Measurements from ENCODE around the gene MICAL1. TPM values are rescaled to one million over a fixed set of nuclear protein-coding genes. Genes with fewer than 3 reads are reported as not detected.

The MICAL1 gene
- total RNA-seq, 1 experiment from 2014 or later: 21.3 TPM

DNA sequence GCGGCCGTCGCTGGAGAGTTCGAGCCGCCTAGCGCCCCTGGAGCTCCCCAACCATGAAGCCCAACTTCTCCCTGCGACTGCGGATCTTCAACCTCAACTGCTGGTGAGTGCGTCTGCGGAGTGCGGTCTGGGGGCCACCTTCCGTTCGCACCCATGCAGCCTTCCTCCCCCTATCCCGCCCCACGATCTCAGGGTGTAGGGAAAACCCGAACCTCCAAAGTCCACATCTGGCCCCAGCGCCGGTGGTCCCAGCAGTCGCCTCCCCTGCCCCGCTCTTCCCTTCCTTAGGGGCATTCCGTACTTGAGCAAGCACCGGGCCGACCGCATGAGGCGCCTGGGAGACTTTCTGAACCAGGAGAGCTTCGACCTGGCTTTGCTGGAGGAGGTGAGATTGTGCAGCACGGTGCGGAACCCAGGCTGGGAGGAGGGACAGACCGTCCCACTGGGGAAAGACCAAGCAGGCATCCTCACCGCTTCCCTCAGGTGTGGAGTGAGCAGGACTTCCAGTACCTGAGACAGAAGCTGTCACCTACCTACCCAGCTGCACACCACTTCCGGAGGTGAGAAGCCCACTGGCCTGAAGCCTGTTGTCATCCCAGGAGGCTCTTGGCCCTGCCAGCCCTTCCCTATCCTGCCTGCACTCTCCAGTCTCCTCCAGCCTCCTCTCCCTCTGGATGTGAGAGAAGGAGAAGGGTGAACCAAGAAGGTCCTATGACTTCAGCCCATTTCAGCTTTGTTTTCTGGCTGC lies 14.3 kb downstream of the MICAL1 start:
- in situ Hi-C loops (cut with HindIII; ENCODE audit: low sequenced_read_pairs): no loop called here
- DNase-seq (ENCODE audit: low spot score): peak; percentile 68

DNA sequence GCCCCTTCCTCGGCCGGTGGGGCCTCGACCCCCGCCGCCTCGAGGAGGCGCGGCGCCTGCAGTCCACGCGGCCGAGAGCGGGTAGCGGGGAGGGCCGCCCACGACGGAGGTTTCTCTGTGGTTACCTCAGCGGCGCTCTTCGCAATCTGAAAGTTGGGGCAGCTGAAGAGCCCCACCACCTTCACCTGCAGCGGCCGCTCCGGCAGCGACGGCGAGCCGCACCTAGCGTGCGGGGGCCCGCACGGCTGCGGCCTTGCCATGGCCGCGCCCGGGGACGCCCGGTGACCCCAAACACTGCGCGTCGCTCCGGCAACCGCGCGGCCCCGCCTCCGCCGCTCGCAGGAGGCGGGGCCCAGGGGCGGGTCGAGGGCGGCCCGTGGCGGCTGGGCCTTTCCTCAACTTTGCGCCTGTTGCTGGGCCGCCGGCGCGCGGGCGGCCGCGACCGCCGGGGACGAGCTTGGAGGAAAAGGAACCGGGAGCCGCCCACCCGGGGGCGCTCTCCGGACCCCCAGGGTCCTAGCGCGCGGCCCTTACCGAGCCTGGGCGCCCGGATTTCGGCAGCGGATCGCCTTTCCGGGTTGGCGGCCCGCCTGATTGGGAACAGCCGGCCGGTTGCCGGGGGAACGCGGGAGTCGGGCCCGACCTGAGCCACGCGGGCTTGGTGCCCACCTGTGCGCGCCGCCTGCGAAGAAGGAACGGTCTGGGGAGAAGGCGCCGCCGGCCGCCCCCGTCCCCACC lies 15.1 kb downstream of the MICAL1 start, which contains the start of the genes PPIL6 and SMPD2:
TSS of gene PPIL6 (minus strand) at position 298 of the 738 bp plus-strand sequence. CDS start at position 260, 38 bp downstream.
TSS of gene SMPD2 (plus strand) at position 394 of the 738 bp plus-strand sequence. CDS start 398 bp downstream, outside the sequence.
- in situ Hi-C loops (cut with HindIII; ENCODE audit: low sequenced_read_pairs): no loop called here
- peak; percentile 86 for DNase-seq (ENCODE audit: low spot score)

- in situ Hi-C loops (cut with HindIII; ENCODE audit: low sequenced_read_pairs): no loop called here
- DNase-seq (ENCODE audit: low spot score): no peak
These were observed 19.5 kb downstream of the MICAL1 start for GRCh38 chr6:109436041-109436440.

- no peak for DNase-seq (ENCODE audit: low spot score)
- in situ Hi-C loops (cut with HindIII; ENCODE audit: low sequenced_read_pairs): no loop called here
These were observed 21.1 kb downstream of the MICAL1 start for GRCh38 chr6:109434456-109434855.

GRCh38 chr6:109429496-109429895 lies 26.1 kb downstream of the MICAL1 start:
- in situ Hi-C loops (cut with HindIII; ENCODE audit: low sequenced_read_pairs): no loop called here
- peak; percentile 52 for DNase-seq (ENCODE audit: low spot score)

DNA sequence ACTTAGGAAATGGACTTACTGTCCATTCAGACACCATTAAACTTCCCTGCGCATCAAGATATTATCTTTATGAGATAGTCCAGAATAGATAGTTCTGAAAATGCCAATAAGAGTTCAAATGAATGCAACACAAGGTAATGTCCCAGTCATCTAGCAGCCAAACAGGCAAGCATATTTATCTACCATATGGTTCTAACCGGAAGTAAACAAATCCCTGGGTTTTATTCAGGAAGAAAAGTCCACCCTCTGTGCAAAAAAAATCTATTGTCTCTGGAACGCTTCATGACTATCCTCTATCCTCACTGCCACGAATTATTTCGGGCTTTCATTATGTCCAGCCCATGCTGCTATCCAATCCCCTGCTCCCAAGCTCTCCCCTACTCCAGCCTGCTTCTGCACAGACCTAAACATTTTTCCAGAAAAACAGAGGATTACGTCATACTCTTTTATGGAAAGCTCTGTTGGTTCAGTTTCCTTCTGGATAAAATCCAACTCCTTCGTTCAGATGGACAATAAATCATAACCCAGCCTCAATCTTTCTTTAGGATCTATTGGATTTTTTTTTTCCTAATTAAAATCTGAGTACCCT lies 26.6 kb downstream of the MICAL1 start:
- in situ Hi-C loops (cut with HindIII; ENCODE audit: low sequenced_read_pairs): no loop called here
- peak; percentile 89 for DNase-seq (ENCODE audit: low spot score)

DNA sequence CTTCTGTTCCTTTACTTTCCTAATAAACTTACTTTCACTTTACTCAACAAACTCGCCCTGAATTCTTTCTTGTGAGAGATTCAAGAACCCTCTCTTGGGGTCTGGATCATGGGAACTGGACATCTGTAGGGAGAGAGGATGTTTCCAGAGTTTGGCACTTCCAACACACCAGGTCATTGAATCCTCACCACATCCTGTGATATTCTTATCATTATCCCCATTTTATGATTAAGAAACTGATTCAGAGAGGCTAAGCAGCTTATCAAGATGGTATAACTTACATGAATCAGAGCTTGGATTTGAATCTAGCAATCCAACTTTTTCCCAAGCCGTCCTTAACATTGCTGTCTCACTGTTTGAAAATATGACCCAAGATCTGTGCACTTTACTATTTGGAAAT lies 30.6 kb downstream of the MICAL1 start:
- DNase-seq (ENCODE audit: low spot score): no peak
- in situ Hi-C loops (cut with HindIII; ENCODE audit: low sequenced_read_pairs): no loop called here

DNA sequence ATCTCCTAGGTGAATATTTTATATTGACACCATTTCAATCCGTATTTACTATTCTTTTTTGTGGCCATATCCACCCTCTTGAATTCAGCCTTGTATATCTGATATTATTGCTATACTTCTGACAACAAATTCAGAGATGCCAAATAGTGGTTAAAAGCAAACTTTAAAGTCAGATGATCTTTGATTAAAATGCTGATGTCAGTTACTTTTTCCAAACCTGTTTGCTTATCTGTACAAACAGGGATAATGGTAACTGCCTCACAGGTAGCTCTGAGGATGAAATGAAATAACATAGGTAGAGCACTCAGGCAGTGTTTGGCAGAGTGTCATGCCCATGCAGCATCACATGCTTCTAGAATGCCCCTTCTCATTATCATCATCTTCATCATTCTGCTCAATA lies 34.4 kb downstream of the MICAL1 start:
- in situ Hi-C loops (cut with HindIII; ENCODE audit: low sequenced_read_pairs): no loop called here
- no peak for DNase-seq (ENCODE audit: low spot score)

DNA sequence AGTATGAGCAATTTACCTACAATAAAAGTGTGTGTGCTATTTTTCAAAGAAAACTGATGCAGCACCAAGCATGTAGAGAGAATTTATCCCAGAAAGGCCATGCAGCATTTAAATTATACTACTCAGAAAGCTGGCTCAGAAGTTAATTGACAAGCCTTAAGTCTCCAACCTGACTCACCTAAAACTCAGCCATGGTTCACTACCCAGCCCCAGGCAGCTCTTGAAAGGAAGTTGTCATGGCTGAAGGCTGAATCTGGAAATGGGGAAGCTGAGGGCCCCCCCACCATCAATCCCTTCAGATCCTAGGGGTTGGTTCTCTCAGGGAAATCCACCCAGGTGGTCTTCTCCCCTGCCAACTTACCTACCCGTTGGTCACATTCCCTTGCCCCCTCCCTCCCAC lies 34.8 kb downstream of the MICAL1 start:
- no peak for DNase-seq (ENCODE audit: low spot score)
- in situ Hi-C loops (cut with HindIII; ENCODE audit: low sequenced_read_pairs): no loop called here

- DNase-seq (ENCODE audit: low spot score): no peak
- in situ Hi-C loops (cut with HindIII; ENCODE audit: low sequenced_read_pairs): no loop called here
These were observed 37.9 kb downstream of the MICAL1 start for GRCh38 chr6:109417646-109418045.

GRCh38 chr6:109411034-109411433 lies 44.5 kb downstream of the MICAL1 start:
- in situ Hi-C loops (cut with HindIII; ENCODE audit: low sequenced_read_pairs): no loop called here
- no peak for DNase-seq (ENCODE audit: low spot score)

- in situ Hi-C loops (cut with HindIII; ENCODE audit: low sequenced_read_pairs): no loop called here
- DNase-seq (ENCODE audit: low spot score): no peak
These were observed 49.4 kb downstream of the MICAL1 start for GRCh38 chr6:109406196-109406595.

DNA sequence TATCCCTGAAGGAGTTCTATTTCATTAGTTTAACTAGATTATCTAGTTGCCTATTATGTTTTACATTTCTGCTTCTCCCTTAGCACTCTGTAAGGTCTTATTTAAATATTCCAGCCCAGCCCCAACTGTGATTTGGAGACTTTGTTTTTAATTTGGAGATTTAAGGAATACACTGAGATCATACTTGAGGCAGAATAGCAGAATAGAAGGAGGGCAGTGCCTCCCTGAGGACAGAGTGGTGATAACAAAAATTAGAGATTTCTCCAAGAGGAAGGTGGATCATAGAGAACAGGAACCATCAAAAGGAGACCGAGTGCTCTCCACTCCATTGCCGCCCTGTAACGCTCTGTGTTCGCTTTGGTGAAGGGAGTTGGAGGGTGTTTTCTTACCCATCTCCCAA lies 58.6 kb downstream of the MICAL1 start:
- in situ Hi-C loops (cut with HindIII; ENCODE audit: low sequenced_read_pairs): no loop called here
- DNase-seq (ENCODE audit: low spot score): no peak

GRCh38 chr6:109396046-109396718 lies 59.4 kb downstream of the MICAL1 start:
- DNase-seq (ENCODE audit: low spot score): no peak
- in situ Hi-C loops (cut with HindIII; ENCODE audit: low sequenced_read_pairs): no loop called here

Other genes with a start within 250 kb of the MICAL1 start
- gene CD164, start 73.3 kb downstream of the MICAL1 start, total RNA-seq (2014; rRNA removed; shearing (Covaris generic)): 153 and 190 TPM in 2 replicates
- 2.8 and 4.2 TPM in 2 replicates for gene PPIL6, start 15.1 kb downstream of the MICAL1 start, total RNA-seq (2014; rRNA removed; shearing (Covaris generic))
- 16.1 and 21.8 TPM in 2 replicates for gene SMPD2, start 15.0 kb downstream of the MICAL1 start, total RNA-seq (2014; rRNA removed; shearing (Covaris generic))
- gene ZBTB24, start 27.4 kb upstream of the MICAL1 start, total RNA-seq (2014; rRNA removed; shearing (Covaris generic)): 6.6 and 12.7 TPM in 2 replicates
- gene AK9, start 235.4 kb upstream of the MICAL1 start, total RNA-seq (2014; rRNA removed; shearing (Covaris generic)): 0.92 and 1.2 TPM in 2 replicates
- gene FIG4, start 235.5 kb upstream of the MICAL1 start, total RNA-seq (2014; rRNA removed; shearing (Covaris generic)): 14.0 and 27.5 TPM in 2 replicates